ENCODE results near the gene TTC36.

GRCh38 chr11:118488480-118489109 lies 38.7 kb upstream of the TTC36 start:
- TF ChIP-seq CTCF (IDR thresholded peaks at IDR 0.05) = peak; percentile 93
- TF ChIP-seq POLR2AphosphoS5 (IDR thresholded peaks at IDR 0.05; ENCODE audit: low read depth, low read length) = 0 out of 2 replicates have a peak, but pooled peaks have one; percentile 24
- TF ChIP-seq SIN3A (IDR thresholded peaks at IDR 0.05; ENCODE audit: borderline replicate concordance, insufficient read depth, low read depth, low read length) = no peak
- no peak for TF ChIP-seq REST (IDR thresholded peaks at IDR 0.05; ENCODE audit: insufficient read depth in 1 of 2, low read depth in 2 of 2, low read length in 1 of 2)

All from Panc1 (cell line).